ENCODE data around the gene ABLIM1.
A peak's percentile ranks its signal among the peaks of the same experiment; 100 is the strongest.

ABLIM1 gene

GRCh38 chr10:114436941-114437340 is 221.1 kb downstream of the ABLIM1 start:
- DNase-seq = no peak

- no peak for DNase-seq
Observed at GRCh38 chr10:114432566-114433093, 225.4 kb downstream of the ABLIM1 start.

- no peak for DNase-seq
Observed at GRCh38 chr10:114431414-114432135, 226.5 kb downstream of the ABLIM1 start.

- no peak for DNase-seq
Observed at GRCh38 chr10:114430688-114431413, 227.2 kb downstream of the ABLIM1 start.

GRCh38 chr10:114429581-114430335 is 228.3 kb downstream of the ABLIM1 start:
- no peak for DNase-seq

DNA sequence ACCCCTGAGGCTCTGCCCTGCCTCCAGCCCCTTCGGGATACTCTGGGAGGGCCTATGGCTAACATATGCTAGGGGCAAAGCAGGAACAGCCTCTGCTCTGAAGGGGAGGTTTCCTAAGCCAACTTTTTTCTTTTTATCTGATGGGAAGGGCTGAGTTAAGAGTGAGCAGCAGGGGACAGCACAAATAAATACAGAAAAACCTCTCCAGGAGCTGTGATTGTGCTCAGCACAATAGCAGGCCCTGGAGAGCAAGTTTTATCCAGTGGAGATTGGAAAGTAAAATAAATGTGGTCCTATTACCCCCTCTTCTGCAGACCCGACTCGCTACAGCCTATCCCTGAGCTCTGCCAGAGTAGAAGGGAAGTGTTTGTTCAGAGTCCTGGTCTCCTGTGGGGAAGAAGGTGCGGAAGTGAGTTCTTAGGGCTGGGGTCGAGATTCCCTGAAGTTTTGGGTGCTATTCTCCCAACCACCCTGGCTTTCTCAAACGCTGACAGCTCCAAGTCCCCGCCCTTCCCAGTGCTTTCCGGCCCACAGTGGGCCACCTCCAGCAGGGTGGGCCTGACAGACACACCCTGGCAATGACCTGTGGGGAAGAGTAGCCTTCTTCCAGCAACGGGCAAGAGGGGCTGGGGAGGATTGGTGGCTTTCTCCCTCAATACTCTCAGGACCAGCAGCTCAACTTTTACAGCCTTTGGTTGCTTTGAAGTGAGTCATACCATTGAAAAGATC is 230.8 kb downstream of the ABLIM1 start:
- no peak for DNase-seq

GRCh38 chr10:114426476-114426875 is 231.6 kb downstream of the ABLIM1 start:
- DNase-seq = no peak

DNA sequence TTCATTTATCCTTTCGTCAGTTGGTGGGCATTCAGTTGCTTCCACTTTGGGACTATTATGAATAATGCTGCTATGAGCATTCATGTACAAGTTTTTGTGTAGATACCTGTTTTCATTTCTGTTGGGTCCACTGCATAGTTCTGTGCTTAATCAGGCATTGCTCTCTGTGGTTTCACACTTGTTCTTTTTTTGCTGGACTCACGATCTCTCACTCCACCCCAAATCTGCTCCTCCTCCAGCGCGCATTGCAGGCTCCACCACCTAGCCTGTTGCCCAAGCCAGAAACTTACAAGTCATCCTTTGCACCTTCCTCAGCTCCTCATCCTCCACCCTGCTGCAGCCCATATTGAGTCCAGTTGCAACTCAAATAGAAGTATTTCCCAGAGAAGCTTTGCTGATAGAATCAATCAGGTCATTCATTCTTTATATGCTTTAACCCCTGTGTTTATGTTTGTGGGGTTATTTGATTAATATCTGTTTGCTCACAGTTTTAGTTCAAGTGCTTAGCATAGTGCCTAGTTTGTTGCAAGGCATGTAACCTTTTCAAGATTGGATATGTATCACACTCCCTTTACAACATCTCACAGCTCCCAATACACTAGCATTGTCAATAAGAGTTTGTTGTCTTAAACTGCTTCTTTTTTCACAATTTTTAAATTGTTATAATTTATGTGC is 237.1 kb downstream of the ABLIM1 start:
- DNase-seq = no peak

GRCh38 chr10:114418109-114418508 is 240.0 kb downstream of the ABLIM1 start:
- no peak for DNase-seq

GRCh38 chr10:114412907-114413797 is 244.9 kb downstream of the ABLIM1 start:
- no peak for DNase-seq

GRCh38 chr10:114408968-114409444 is 249.1 kb downstream of the ABLIM1 start:
- no peak for DNase-seq

DNA sequence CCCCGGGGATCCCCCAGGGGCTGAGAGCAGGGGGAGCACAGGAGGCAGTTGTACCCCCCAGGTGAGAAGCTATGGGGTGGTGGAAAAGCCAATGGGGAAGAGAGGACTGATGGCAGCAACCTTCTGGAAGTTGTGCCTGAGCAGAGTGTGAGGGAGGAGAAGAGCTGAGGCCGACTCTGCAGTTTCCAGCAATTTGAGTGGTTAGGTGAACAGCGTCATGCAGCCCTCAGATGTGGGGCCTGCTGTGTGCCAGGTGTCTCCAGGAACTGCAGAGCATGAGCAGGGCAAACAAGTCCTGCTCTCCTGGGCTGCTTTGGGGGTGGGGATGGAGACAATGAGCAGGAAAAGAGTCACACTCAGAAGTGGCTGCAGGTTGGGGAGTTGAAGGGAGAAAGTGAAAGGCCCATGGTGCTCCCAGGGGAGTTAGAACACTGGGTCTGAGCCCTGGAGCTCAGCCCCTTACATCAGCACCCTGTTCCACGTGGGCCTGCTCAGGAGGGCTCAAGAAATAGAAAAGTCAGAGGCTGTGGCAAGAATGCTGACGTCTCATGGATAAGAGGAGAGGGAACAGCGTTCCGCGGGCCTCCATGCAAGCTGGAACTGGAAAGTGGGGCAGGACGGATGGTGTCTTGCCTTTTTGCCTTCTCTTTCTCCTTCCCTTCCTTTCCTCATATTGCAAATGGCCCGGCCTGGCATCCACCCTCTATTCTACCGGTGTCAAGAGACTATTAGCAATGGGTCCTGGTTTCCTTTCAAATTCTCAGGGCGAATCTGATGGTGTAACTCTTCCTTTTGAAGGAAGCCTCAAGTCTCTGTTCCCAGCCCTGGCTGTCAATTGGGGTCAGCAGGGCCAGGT is 249.7 kb downstream of the ABLIM1 start:
- peak; percentile 9 for DNase-seq

DNA sequence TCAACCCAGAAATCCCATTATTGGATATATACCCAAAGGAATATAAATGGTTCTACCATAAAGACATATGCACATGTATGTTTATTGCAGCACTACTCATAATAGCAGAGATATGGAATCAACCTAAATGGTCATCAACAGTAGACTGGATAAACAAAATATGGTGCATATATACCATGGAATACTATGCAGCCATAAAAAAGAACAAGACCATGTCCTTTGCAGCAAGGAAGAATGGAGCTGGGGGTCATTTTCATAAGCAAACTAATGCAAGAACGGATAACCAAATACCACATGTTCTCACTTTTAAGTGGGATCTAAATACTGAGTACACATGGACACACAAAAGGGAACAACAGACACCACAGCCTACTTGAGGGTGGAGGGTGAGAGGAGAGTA is 251.6 kb downstream of the ABLIM1 start:
- DNase-seq = no peak

DNA sequence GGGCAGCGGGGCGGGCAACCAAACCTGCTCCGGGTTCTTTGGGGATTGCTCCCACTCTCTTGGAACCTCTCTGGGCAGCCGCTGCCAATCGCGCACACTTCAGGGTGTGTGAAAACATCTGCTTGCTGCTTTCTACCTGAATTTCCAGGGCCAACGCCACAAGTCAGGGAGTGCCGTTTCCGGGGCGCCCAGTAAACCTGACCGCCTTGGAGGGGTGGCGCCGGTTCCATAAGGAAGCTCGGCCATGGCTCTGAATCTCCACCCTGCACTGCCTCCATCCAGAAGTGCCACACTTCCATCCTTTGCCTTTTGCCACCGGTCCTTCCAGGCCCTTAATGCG is 253.1 kb downstream of the ABLIM1 start:
- DNase-seq = no peak

DNA sequence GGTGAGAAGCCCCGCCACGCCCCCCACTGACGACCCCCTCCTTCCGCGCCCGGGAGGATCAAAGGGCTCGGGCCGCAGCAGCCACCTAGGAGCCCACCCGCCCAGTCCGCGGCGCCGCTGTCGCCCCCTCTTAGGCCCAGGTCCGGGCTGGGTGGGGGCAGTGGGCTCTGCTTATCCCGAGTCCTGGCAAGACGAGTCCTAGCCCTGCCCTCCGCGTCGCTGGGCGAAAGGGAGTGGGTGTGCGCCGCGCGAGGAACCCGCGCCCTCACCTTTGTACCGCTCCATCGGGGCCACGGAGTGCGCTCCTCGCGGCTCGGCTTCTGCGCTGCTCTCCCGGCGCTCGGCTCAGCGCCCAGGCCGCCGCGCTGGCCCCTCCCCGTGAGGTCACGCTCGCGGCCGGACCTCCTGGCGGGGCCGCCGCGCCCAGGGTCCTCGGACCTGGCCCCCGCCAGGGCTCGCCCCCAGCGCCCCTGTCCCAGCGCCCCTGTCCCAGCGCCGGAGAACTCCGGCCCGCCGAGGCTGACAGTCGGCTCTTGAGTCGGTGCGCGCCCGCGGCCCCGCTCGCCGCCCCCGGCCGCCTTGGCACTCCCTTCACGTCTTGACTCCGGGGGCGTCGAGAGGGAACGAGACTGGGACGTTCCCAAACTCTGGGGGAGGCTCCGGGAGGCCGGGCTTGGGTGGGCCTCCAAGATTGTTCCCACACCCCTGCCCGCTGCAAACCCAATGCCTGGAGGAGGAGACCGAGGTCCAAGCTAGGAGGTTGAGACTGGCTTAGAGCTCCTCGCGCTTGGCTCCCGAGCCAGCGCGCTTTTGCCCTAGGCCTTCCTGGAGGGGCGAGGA is 253.7 kb downstream of the ABLIM1 start, which contains the start of gene AFAP1L2:
Gene AFAP1L2 (minus strand): TSS at position 332 of the 840 bp plus-strand sequence. CDS start 47 bp downstream, at position 285.
- no peak for DNase-seq

GRCh38 chr10:114403541-114404161 is 254.4 kb downstream of the ABLIM1 start:
- no peak for DNase-seq

DNA sequence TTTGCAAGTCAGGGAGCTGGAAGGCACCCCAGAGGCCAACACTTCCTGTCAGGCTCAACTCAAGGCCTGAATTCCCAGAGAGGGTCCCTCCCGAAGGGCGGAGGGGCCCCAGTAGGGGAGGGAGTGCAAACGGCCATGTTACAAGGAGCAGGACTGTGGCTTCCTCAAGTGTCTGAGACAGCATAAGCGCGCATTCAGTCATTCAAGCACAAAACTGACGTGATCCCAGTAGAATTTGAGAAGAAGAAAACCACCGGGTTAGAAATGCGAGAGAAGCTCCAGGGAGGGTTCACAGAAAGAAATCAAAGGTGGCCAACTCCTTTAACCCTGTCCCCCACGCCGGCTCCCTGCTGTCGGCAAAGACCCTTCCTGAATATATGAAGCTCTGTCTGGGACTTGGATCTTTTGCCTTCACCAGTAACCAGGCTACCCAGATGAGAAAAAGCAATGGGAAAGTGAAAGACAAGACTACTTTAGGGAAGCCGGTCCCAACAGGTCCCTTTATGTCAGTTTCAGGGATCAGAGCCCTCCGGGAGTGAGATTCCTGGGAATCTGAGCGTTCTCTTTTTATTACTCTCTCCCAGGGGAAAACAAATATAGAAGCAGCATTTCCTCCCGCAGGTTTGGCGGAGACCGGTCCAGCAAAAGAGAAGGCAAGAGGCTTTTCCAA is 255.1 kb downstream of the ABLIM1 start:
- DNase-seq = no peak

DNA sequence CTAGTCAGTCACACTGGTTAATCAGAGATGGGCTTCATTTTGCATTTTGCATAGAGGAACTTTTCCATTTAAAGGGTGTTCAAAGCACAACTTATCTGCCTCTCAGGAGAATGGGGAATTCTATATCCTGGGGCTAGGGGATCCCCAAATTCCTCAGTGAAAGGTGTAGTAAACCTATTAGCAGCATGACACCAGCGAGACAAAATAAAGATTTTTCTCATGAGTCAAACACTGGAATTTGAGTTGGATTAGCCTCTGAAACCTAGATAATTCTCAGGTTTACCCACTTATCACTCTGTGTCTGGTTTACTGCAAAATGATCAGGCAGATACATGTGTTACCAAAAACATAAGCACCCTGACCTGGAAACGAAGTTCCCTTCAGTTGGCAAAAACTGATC is 255.8 kb downstream of the ABLIM1 start:
- no peak for DNase-seq
